22Rv1 (cell line): ENCODE data around the gene SLC4A7.
A peak's percentile ranks its signal among the peaks of the same experiment; 100 is the strongest.

ENCODE experiments used
- H3K27ac ChIP-seq: fragments of 450-650 bp; 2 replicates; pipeline ENCODE4 v1.5.1; 2017
- CTCF ChIP-seq: fragments of 450-650 bp; IDR thresholded peaks from 2 replicates; pipeline ENCODE4 v1.5.1; 2017; ENCODE audit warnings: mild to moderate bottlenecking
- ZFX ChIP-seq: fragments of 450-650 bp; IDR thresholded peaks from 2 replicates; pipeline ENCODE4 v1.6.1; 2017; ENCODE audit warnings: antibody characterized with exemption, borderline replicate concordance

SLC4A7 gene

GRCh38 chr3:27368831-27369607, 115.2 kb downstream of the SLC4A7 start, which contains the start of gene NEK10:
TSS of gene NEK10 (minus strand) at chr3:27369383. CDS start at chr3:27352882, 16,501 bp downstream.
- H3K27ac ChIP-seq, result no peak within 1 kb of the TSS
- TF ChIP-seq CTCF, result no peak
- TF ChIP-seq ZFX, result no peak

- H3K27ac ChIP-seq, result no peak overlapping the region
- no peak for TF ChIP-seq ZFX
- no peak for TF ChIP-seq CTCF
These were observed 118.1 kb downstream of the SLC4A7 start for GRCh38 chr3:27366062-27366591.

DNA sequence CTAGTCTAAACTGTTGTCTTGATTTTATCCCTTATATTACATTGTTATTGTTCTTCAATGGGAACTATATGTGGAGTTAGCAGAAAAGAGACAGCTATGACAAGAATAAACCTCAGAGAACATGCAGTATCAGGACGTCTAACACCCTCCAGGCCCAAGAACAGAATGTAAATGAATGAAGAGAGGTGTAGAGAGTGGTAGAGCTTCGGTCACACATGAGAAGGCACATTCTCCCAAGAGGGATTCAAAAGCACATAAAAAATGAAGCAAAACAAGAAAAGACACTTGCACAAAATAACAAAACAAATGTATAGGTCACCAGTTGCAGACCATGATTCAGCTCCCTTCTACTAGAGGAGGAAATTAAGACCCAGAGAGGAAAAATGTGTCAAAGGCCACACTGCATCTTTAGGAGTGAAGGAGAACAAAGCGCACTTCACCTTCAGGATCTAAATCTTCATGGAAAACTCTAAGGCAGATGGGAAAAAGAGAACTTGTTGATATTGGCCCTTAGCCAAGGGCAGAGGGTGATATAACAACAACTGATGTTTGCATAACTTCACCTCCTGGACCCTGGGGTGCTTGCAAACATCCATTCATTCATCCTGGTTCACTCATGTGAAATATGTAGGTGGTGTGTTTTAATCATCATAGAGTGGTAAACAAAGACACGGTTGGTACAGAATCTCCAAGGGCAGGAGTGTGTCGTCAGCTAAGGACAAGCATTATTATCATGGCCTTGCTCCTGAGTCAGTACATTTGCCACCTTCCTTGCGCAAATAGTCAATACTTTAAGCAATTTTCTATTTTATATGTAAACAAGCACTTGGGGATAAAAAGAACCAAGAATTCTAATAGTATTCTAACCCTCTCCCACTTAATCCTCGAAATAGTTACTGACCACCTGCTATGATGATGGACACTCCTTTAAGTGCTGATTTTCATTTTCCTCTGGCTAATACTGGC, 123.8 kb downstream of the SLC4A7 start:
- no peak for TF ChIP-seq ZFX
- TF ChIP-seq CTCF, result no peak
- H3K27ac ChIP-seq, result peak overlapping the region; percentile 9; the same call in 1 of the 2 replicates

DNA sequence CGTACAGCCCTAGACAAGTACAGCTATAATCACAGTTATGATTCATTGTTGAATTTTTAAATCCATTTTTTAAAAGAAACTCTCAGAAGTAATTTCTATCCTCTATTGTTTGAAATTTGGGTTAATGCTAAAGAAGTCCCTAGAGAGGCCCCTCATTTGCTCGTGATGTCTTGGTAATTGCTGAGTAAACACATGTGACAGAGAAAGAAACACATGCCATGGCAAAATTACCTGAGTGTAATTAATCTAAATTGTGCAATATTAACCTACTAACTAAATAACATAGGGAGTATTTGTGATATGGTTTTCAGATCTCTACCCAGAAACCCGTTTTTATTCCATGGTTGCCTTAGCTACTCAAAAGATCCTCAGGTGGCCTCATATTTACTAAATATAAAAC, 125.8 kb downstream of the SLC4A7 start:
- no peak overlapping the region for H3K27ac ChIP-seq
- TF ChIP-seq ZFX (no peak), CTCF (no peak)

- TF ChIP-seq CTCF (peak; percentile 85), ZFX (no peak)
- H3K27ac ChIP-seq, result no peak overlapping the region
These were observed 126.4 kb downstream of the SLC4A7 start for GRCh38 chr3:27357665-27358258.

DNA sequence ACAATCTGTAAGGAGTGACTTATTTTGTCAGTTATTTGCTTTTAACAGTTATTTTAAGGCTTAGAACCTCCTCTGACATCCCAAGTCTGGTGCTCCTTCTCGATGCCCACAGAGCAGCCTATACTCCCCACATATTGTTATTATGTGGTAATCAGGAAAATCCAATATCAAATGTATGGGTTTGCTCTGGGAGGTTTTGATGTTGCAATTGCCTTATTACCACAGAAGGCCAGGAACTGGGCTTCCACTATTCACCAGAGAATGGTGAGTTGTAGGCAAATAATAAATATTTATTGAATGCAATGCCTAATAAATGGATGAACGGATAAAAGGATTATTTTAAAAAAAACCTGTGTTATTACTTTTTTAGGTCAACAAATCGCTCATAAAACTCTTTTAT, 127.2 kb downstream of the SLC4A7 start:
- H3K27ac ChIP-seq, result no peak overlapping the region
- no peak for TF ChIP-seq CTCF
- TF ChIP-seq ZFX, result no peak
